A673 (cell line): Measurements from ENCODE around the gene FAM50A. TPM values are rescaled to one million over a fixed set of nuclear protein-coding genes. Genes with fewer than 3 reads are reported as not detected.

Experiments
- BruUV-seq: library from RNA; stranded (reverse); fragments of 400-500 nt; replicated peaks from 2 replicates; lab custom pipeline; 2021; lab: Mats Ljungman, UMichigan
- CTCF ChIA-PET: fragments of 300-600 bp; sonication (Branson Sonifier 250); formaldehyde crosslinking; loops from one replicate; lab custom pipeline; 2022; ENCODE audit warnings: antibody characterized with exemption; lab: Charles Lee
- POLR2A ChIA-PET: fragments of 300-600 bp; sonication (Branson Sonifier 250); formaldehyde crosslinking; loops from one replicate; lab custom pipeline; 2022; ENCODE audit warnings: antibody characterized with exemption; ENCODE audit not compliant: low non-redundant PET; lab: Charles Lee
- DNase-seq: peaks from one replicate; pipeline ENCODE4 v3.0.0-alpha.2; 2015; ENCODE audit warnings: low spot score
- H3K27ac ChIP-seq: fragments of 200-600 bp; sonication (generic); 2 replicates; pipeline ENCODE4 v1.5.1; 2016; ENCODE audit warnings: mixed run types, low read depth, mild to moderate bottlenecking, mixed read lengths, antibody characterized with exemption, low read length; ENCODE audit not compliant: poor library complexity, severe bottlenecking
- H3K27me3 ChIP-seq: fragments of 200-600 bp; sonication (generic); replicated peaks from 2 replicates; pipeline ENCODE4 v1.6.1; 2017; ENCODE audit warnings: mixed run types, low read depth, mild to moderate bottlenecking, mixed read lengths, antibody characterized with exemption, low read length; ENCODE audit not compliant: insufficient read depth, poor library complexity
- H3K36me3 ChIP-seq: fragments of 200-600 bp; sonication (generic); 2 replicates; pipeline ENCODE4 v1.6.1; 2016; ENCODE audit warnings: mixed run types, mild to moderate bottlenecking, mixed read lengths, antibody characterized with exemption, low read length; ENCODE audit not compliant: insufficient read depth, poor library complexity, severe bottlenecking
- H3K4me1 ChIP-seq: fragments of 200-600 bp; sonication (generic); 2 replicates; pipeline ENCODE4 v1.6.1; 2017; ENCODE audit warnings: mixed run types, mild to moderate bottlenecking, mixed read lengths, antibody characterized with exemption, low read length; ENCODE audit not compliant: insufficient read depth, poor library complexity, severe bottlenecking
- H3K4me3 ChIP-seq: fragments of 200-600 bp; sonication (generic); 2 replicates; pipeline ENCODE4 v1.5.1; 2016; ENCODE audit warnings: low read depth, mixed run types, mild to moderate bottlenecking, mixed read lengths, low read length; ENCODE audit not compliant: poor library complexity, severe bottlenecking
- H3K9me3 ChIP-seq: fragments of 200-600 bp; sonication (generic); 2 replicates; pipeline ENCODE4 v1.6.1; 2016; ENCODE audit warnings: mixed run types, low read depth, mild to moderate bottlenecking, mixed read lengths, antibody characterized with exemption, low read length; ENCODE audit not compliant: poor library complexity, severe bottlenecking
- CTCF ChIP-seq: fragments of 300-800, 200-600 bp; sonication (generic); conservative IDR thresholded peaks from 2 replicates; pipeline ENCODE4 v1.5.1; 2017; ENCODE audit warnings: low read depth, mild to moderate bottlenecking, antibody characterized with exemption, low read length, moderate library complexity, mixed read lengths
- EZH2 ChIP-seq: fragments of 200-600 bp; sonication (generic); IDR thresholded peaks from 2 replicates; pipeline ENCODE4 v1.6.1; 2017; ENCODE audit warnings: borderline replicate concordance, low read depth, mild to moderate bottlenecking, mixed read lengths, antibody characterized with exemption, low read length; ENCODE audit not compliant: poor library complexity, severe bottlenecking
- intact Hi-C: fragments of 100-400 bp; cut with micrococcal nuclease; formaldehyde crosslinking; loops from one replicate; pipeline ENCODE4 v1.10.0; 2022; ENCODE audit not compliant: unreplicated experiment
- total RNA-seq: library from RNA; stranded (reverse); gene quantifications from 2 replicates; pipeline ENCODE4 v1.2.3, GENCODE V29; 2021

FAM50A gene
- total RNA-seq, 1 experiment from 2014 or later, result 83.7 TPM

- Histone ChIP-seq H3K4me1 (peaks cover 6% of the 10 kb centered on the region), H3K27me3 (no peaks in the 10 kb centered on the region), H3K36me3 (peaks cover 13% of the 10 kb centered on the region), H3K27ac (peak overlapping the region; percentile 78), H3K4me3 (peak overlapping the region; percentile 61), H3K9me3 (no peaks in the 10 kb centered on the region)
- POLR2A ChIA-PET, result no interaction called here
- CTCF ChIA-PET, result no interaction called here
- TF ChIP-seq CTCF (no peak), EZH2 (no peak)
- no TSS peak for BruUV-seq
- no peak for DNase-seq
- intact Hi-C loops, result no loop called here
Observed at GRCh38 chrX:154444755-154445246, 860 bp downstream of the FAM50A start.

GRCh38 chrX:154445776-154446175 lies 1.8 kb downstream of the FAM50A start:
- CTCF ChIA-PET, result no interaction called here
- H3K27ac ChIP-seq, result no peak overlapping the region
- intact Hi-C loops, result no loop called here
- BruUV-seq, result no TSS peak
- TF ChIP-seq CTCF, result no peak
- TF ChIP-seq EZH2, result no peak
- DNase-seq, result no peak
- no peak overlapping the region for H3K4me3 ChIP-seq
- POLR2A ChIA-PET, result no interaction called here
- H3K27me3 ChIP-seq, result no peaks in the 10 kb centered on the region
- peaks cover 6% of the 10 kb centered on the region for H3K4me1 ChIP-seq
- H3K36me3 ChIP-seq, result peaks cover 4% of the 10 kb centered on the region
- H3K9me3 ChIP-seq, result no peaks in the 10 kb centered on the region

- DNase-seq, result no peak
- H3K9me3 ChIP-seq, result no peaks in the 10 kb centered on the region
- TF ChIP-seq EZH2, result no peak
- no peak for TF ChIP-seq CTCF
- no TSS peak for BruUV-seq
- intact Hi-C loops, result no loop called here
- no peak overlapping the region for H3K27ac ChIP-seq
- CTCF ChIA-PET, result no interaction called here
- H3K27me3 ChIP-seq, result no peaks in the 10 kb centered on the region
- H3K36me3 ChIP-seq, result peaks cover 4% of the 10 kb centered on the region
- H3K4me1 ChIP-seq, result peaks cover 6% of the 10 kb centered on the region
- POLR2A ChIA-PET, result no interaction called here
- H3K4me3 ChIP-seq, result no peak overlapping the region
Observed at GRCh38 chrX:154446430-154446829, 2.5 kb downstream of the FAM50A start.
